ENCODE results near the gene SMC1A. TPM values are rescaled to one million over a fixed set of nuclear protein-coding genes. Genes with fewer than 3 reads are reported as not detected.

The SMC1A gene
- total and polyA plus RNA-seq, 10 of the 15 experiments (the other 5 are each of a cell fraction or from before 2014, with no cell fraction given), result 25.6 to 158 (median 78.0) TPM

DNA sequence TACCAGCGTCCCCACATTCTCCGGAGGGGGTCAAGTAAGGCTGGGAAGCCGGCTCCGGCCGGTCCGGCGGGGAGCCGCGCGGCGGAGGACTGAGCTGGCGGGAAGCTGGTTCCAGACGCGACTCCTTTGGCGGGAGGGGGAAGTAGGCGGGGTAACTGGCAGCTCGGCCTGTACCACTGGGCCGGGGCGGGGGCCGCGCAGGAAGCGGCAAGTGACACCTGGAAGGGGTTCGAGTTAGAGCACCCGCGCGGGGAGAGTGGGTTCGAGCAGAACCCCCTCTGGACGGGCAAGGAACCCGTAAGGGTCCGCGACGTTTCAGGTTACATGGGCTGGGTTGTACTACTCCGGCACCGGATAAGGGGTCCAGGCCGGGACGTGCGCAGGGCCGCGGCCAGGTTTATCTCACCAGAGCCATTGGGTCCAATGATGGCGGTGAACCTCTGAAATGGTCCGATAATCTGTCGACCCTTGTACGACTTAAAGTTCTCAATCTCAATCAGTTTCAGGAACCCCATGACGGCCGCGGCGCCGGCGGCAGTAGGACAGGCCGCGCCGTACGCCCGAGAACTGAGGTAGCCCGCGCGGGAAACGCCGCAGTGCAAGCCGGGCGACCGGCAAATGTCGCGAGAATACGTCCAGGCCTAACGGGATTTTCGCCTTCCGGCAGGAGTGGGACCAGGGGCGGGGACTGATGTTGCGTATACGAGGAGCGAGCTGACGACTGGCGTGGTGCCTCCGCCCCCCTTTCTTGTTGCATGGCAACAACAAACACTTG is at the start of gene SMC1A (continued):
- TF ChIP-seq USF1 (IDR thresholded peaks at IDR 0.05; ENCODE audit: borderline replicate concordance, extremely low read length, insufficient read depth, low read depth, low read length), result no peak
- TF ChIP-seq MLLT1 (IDR thresholded peaks at IDR 0.05), result peak; percentile 79
- TF ChIP-seq, protein P1, sequence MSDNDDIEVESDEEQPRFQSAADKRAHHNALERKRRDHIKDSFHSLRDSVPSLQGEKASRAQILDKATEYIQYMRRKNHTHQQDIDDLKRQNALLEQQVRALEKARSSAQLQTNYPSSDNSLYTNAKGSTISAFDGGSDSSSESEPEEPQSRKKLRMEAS (IDR thresholded peaks at IDR 0.05; ENCODE audit: low read depth, low read length), result peak; percentile 24
- TF ChIP-seq ASH2L (IDR thresholded peaks at IDR 0.05; ENCODE audit: borderline replicate concordance, low read depth), result peak; percentile 69; the same call in 1 of the 2 replicates
- no peak for TF ChIP-seq RELA (IDR thresholded peaks at IDR 0.05; ENCODE audit: borderline replicate concordance, partially characterized antibody)
- no peak for TF ChIP-seq NRF1 (conservative IDR thresholded peaks at IDR 0.05; ENCODE audit: low read depth, low read length)
- TF ChIP-seq SPI1 (IDR thresholded peaks at IDR 0.05; ENCODE audit: borderline replicate concordance, insufficient read depth, low read depth, low read length), result no peak
- TF ChIP-seq ATF7 (IDR thresholded peaks at IDR 0.05; ENCODE audit: low read depth), result peak; percentile 99
- TF ChIP-seq CBFB (IDR thresholded peaks at IDR 0.05; ENCODE audit: low read depth), result peak; percentile 80
- TF ChIP-seq HDGF (IDR thresholded peaks at IDR 0.05), result peak; percentile 88
- TF ChIP-seq, protein P2, sequence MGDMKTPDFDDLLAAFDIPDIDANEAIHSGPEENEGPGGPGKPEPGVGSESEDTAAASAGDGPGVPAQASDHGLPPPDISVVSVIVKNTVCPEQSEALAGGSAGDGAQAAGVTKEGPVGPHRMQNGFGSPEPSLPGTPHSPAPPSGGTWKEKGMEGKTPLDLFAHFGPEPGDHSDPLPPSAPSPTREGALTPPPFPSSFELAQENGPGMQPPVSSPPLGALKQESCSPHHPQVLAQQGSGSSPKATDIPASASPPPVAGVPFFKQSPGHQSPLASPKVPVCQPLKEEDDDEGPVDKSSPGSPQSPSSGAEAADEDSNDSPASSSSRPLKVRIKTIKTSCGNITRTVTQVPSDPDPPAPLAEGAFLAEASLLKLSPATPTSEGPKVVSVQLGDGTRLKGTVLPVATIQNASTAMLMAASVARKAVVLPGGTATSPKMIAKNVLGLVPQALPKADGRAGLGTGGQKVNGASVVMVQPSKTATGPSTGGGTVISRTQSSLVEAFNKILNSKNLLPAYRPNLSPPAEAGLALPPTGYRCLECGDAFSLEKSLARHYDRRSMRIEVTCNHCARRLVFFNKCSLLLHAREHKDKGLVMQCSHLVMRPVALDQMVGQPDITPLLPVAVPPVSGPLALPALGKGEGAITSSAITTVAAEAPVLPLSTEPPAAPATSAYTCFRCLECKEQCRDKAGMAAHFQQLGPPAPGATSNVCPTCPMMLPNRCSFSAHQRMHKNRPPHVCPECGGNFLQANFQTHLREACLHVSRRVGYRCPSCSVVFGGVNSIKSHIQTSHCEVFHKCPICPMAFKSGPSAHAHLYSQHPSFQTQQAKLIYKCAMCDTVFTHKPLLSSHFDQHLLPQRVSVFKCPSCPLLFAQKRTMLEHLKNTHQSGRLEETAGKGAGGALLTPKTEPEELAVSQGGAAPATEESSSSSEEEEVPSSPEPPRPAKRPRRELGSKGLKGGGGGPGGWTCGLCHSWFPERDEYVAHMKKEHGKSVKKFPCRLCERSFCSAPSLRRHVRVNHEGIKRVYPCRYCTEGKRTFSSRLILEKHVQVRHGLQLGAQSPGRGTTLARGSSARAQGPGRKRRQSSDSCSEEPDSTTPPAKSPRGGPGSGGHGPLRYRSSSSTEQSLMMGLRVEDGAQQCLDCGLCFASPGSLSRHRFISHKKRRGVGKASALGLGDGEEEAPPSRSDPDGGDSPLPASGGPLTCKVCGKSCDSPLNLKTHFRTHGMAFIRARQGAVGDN (IDR thresholded peaks at IDR 0.05), result no peak; the same call in 1 of the 2 replicates
- TF ChIP-seq ZNF217 (IDR thresholded peaks at IDR 0.05), result no peak
- TF ChIP-seq ZNF207 (IDR thresholded peaks at IDR 0.05; ENCODE audit: borderline replicate concordance), result peak; percentile 78; the same call in 1 of the 2 replicates
- TF ChIP-seq RAD51 (IDR thresholded peaks at IDR 0.05), result no peak
- peak; percentile 64; the same call in 1 of the 2 replicates for TF ChIP-seq ZSCAN29 (IDR thresholded peaks at IDR 0.05)
- peak; percentile 82 for TF ChIP-seq PML (IDR thresholded peaks at IDR 0.05; ENCODE audit: low read length)
- peak; percentile 90 for TF ChIP-seq SMAD5 (IDR thresholded peaks at IDR 0.05; ENCODE audit: low read depth)
- peak; percentile 87; the same call in 1 of the 2 replicates for TF ChIP-seq STAT1 (conservative IDR thresholded peaks at IDR 0.05)
- no peak for TF ChIP-seq SRF (IDR thresholded peaks at IDR 0.05; ENCODE audit: low read depth in 2 of 2, low read length in 2 of 2)
- peak; percentile 42; the same call in 1 of the 2 replicates for TF ChIP-seq GABPA (IDR thresholded peaks at IDR 0.05; ENCODE audit: low read depth)
- peak; percentile 15; the same call in 1 of the 2 replicates for TF ChIP-seq TCF7 (IDR thresholded peaks at IDR 0.05; ENCODE audit: borderline replicate concordance)
- 0 out of 2 replicates have a peak, but pooled peaks have one; percentile 33 for TF ChIP-seq TBL1XR1 (IDR thresholded peaks at IDR 0.05; ENCODE audit: low read depth, low read length)
- 0 out of 2 replicates have a peak, but pooled peaks have one; percentile 78 for TF ChIP-seq ESRRA (IDR thresholded peaks at IDR 0.05; ENCODE audit: low read length)
- peak; percentile 74 for TF ChIP-seq YY1 (IDR thresholded peaks at IDR 0.05; ENCODE audit: low read depth, low read length)
